ENCODE results near the gene WLS.
"Not testable (repeated sequence)": the region's sequence is repeated elsewhere in the genome, so short reads cannot be mapped to it uniquely, and the experiment has no call there.

WLS gene

DNA sequence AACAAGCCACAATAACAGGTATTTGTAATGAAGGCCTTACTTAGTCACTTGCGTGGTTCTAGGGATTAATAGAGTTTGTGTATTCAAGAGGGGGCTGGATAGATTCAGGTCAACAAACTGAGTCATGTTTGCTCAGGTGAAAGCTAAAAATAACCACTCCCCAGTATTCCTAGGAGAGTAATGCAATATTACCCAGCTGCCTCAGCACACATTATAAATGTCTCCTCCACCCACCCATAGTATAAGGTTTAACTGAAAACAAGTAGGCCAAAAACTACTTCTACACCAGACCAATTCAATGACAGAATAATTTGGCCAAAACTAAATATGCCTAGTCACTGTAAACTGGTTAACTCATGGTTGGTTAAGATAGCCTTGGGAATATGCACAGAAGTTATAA, 34.4 kb downstream of the WLS start:
- DNase-seq, result no peak

DNA sequence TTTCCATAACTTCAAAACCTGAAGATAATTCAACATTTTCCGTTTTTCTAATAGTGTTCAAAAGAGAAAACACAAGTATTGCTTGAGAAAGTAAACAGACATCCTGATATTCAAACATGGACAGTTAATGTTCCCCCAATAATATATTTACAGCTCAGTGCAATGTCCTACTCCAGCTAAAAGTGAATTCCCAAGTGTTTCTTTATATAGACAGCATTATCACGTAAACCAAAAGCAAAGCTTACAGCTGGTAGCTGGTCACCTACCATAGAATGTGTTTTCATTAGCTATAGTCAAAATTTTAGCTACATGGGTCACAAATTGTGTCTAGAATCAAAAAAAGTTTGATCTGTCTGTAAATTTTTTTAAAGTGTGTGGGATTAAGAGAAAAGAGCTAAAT, 34.9 kb downstream of the WLS start:
- DNase-seq, result no peak

DNA sequence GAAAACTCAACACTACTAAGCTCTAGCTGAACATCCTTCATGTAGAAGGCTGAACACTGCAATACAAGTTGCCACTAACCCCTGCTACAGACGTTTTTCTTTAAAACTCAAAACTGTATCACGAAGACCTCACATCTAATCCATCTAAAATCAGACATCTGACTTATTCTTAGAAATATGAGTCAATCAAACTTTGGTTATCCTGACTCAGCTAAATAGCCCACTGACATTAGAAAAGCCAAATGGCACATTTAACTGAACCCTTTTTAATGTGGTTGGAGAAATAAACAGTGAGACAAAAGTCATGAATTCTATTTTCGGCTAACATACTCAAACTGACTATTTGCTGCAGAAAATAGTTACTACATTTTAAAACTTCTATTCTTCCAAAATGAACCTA, 35.6 kb downstream of the WLS start:
- no peak for DNase-seq

DNA sequence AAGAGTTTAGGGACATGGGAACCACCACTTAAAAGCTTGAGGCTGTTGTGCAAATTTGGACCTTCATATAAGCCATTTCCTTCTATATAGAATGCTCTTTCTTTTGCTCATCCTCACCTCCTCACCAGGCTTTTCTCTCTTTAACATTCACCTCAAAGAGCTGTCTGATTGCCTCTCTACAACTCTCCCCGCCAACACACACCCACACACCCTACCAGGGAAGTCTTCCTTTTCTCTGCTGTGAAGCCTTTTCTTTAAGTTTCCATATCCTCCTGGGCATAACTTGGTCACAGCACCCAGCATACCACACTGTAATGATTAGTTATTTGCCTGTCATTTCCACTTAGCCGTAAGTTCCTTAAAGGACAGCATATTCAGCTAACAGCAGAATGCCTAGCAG, 40.6 kb downstream of the WLS start:
- DNase-seq, result no peak

DNA sequence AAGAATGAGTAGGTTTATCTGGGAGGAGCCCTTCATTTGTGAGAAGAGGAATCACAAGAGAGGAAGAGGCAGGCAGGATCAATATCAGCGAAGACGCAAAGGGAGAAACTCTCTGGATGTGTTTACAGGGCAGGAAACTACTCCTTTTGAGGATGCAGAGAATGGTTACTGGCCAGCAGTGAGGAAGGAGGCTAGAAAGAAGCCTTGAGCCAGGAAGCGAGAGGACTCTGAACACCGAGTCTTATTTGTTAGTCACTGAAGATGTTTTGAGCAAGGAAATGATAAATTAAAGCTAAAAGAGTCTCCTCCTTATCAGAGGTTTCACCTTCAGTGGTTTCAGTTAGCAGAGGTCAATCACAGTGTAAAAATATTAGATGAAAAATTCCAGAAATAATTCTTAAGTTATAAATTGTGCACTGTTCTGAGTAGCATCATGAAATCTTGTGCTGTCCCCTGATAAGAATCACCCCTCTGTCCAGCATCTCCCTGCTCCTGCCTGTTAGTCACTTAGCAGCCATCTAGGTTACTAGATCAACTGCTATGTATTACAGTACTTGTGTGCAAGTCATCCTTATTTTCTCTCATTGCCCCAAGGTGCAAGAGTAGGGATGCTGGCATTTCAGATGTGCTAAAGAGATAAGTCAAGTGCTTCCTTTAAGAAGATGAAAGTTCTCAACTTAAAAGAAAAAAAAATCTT, 43.5 kb downstream of the WLS start:
- DNase-seq, result no peak

DNA sequence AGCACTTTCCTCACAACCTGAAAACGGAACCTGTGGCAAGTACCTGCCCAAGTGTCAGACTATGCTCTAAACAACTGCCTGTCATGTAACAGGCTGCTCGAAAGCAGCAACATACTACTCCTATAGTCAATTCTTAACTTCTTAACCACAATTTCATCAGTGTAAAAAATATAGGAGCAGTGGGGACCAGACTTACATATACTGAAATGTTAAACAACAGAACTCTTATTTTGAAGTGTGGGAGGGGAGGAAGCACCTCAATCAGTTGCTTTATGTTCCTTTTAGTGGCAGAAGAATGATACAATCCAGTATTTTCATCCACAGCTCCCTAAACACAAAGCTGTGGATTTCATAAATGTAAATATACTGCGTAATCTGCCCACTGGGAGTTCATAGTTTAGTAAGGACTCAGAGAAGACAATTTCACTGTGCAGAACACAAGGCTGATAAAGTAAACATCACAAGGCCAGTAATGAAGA, 44.2 kb downstream of the WLS start:
- DNase-seq, result no peak

DNA sequence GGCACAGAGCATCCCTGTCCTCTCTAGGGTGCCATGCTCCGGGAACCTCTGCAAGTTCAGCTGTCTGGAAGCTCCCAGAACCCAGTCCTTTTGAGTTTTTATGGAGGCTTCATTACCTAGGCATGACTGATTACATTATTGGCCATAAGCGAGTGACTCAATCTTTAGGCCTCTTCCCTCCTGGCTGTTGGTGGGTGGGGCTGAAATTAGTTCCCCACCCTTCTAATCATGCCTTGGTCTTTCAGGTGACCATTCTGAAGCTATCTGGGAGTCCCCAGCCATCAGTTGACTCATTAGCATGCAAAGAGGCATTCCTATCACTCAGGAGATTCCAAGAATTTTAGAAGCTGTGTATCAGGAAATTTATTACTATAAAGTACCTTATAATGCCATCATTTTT, 46.6 kb downstream of the WLS start:
- DNase-seq, result no peak

DNA sequence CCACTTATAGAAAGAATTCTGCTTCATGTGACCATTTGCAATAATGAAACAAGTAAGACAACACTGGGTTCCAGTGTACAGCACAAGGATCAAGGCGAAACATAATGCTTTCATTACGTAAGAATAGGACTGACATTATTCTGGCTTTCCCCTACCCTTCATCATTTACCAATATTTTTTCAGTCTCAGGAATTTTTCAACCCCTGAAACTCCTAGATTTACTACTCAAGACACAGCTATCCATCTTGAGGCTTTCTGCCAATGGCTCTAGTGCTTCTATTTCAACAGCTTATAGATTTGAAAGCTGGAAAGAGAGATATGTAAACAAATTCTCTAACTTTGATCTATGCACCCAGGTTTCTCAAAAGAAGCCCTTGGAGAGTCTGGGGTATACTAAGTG, 48.4 kb downstream of the WLS start:
- no peak for DNase-seq

DNA sequence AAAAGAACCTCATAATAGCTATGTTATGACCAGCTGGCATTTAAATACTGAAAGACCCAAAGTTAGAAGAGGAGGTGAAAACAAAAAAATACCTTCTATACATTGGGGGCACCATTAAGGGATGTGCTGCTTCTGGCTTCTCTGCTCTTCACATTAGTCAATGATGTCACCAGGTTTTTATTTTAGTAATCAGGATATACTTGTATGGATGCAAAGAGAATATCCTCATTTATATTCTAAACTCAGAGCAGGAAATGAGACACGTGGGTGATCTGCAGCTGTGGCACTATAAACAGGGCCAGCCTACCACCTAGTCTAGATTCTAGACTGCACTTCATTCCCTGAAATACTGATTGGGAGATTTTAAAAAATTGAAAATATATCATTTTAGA, 51.2 kb downstream of the WLS start:
- DNase-seq, result no peak

DNA sequence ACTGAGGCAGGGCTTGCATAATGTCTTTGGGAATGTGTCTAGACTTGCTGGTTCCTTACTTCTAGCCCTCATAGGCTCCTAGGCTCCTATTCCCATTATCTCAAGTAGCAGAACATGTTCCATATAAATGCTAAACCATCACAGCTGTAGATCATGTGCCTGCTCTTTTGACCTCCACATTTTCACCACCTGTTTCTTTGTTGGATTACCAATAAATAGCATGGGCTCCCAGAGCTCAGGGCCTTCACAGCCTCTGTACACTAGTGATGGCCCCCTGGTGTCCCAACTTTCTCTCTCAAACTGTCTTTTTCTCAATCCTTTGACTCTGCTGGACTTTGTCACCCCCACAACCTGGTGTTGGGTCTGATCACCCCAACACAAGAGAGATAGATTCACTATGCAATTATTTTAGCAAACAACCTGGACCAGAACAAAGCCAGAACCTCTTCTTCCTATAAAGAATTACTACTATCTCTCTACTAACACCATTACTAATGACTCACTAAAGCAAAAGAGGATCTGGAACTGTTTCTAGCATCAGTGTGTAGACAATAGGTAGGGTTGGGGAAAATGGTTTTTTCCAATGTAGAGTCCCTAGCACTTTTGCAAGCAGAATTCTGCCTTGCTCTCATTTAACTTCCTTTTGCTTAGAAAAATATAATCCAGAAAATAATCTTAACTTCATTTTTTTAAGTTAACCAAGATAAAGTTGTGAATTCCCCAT, 51.7 kb downstream of the WLS start:
- DNase-seq, result no peak

DNA sequence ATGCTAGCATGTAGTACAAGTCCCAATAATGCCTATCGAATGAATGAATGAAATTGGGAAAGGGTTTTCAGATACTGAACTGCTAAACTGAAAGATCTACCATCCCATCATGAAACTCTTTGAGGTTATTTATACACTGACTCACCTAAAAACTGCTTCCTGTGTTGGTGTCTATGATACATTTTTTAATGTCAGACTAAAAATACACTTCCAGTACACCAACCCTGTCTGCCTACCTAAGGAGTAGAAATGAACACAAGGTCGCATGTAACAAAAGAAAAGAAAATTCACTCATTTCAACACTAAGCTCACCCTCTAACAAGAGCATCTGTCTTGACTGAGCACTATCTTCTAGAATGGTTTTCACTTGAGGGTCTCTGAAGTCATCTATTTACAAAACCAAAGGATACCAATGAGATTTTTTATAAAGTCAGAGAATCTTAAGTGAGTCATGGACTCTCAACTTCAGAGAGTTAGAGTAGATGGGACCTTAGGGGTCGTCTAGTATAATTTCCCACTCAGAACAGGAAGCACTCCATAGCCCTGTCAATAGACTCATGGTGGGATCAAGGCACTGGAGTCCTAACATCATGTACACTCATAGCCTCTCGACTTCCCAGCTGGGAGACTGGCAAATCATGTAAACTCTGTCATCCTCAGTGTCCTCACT, 53.4 kb downstream of the WLS start:
- no peak for DNase-seq

DNA sequence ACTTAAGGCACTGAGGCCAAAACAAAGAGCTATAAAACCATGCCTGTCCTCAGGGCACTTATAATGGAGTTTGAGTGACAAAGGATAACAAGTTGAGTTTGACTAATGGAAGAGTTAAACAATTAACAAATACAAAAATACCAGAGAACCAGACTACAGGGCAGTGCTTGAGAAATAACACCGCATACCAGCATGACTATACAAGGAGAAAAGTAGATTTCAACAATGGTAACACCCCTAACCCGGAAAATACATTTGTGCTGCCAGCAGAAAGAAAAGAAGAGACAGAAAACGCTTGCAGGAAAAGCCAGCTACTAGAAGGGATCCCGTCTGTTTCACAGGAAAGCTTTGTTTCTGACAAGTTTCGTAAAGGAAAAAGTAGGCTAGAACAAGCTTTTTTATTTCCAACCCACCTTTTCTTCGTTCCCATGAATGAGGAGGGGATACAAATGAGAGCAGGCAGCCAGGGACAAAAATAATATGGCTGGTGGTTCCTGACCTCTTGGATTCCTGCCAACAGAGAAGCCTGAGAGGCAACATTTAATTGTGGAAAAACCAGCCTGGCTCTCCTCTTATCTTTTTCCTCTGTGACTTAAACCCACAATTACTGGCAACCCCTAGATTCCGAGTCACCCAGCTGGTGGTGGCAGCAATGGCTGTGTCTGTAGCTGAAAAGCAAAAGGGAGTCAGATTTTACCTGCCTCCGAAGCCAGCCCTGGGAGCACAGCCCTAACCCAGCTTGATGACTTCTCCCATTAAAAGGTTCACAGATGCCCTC, 56.5 kb downstream of the WLS start:
- DNase-seq, result peak; percentile 23

DNA sequence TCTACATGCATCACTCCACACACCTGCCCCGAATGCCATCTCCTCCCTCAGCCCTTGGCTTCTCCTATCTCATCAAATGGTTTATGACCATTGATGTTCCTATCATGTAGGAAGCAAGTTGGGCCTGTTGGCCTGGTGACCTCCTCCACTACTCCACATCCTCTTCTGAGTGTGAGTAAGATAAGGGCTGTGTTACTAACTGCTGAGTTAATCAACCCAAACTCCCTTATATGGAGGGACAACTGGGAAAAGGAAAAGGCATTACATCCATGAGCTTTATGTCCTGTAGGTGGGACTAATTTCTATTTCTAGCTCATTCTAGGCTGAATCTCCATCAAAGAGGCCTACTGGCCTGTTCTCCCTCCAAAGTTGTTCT, 57.6 kb downstream of the WLS start:
- no peak for DNase-seq

DNA sequence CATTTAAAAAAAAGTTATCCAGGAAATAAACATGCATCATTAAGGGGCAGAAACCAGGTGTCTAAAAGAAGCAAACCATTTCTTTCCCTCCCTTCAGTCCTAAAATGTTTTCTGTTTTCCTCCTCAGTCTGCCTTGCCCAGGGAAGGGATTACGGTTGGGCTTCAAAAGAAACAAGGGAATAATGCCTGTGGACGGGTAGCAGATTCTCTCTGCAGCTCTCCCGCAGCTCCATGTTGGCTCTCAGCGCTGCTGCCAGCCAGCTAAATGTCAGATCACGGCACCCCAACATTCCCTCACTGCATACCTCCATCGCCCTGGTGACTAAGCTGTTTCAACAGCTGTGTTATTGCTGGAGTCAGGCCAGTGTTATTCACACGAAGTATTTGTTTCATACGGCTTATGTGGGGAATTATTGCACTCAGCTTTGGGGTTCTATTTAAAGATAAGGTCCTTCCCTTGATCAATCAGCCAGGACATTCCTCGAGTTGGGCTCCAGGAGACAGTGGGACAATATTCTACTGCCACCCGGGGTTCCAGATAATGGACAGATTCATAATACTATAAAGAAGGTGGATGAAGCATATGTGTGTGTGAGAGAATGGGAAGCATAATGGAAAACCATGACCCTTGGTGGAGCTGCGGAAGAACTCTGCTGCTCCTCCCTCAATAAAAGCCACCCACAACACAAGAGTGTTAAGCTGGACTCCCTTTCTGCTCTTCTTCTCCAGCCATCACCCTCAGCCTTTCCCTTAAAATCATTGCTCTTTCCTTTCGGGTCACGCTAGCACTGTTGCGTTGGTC, 58.2 kb downstream of the WLS start:
- peak; percentile 33 for DNase-seq

DNA sequence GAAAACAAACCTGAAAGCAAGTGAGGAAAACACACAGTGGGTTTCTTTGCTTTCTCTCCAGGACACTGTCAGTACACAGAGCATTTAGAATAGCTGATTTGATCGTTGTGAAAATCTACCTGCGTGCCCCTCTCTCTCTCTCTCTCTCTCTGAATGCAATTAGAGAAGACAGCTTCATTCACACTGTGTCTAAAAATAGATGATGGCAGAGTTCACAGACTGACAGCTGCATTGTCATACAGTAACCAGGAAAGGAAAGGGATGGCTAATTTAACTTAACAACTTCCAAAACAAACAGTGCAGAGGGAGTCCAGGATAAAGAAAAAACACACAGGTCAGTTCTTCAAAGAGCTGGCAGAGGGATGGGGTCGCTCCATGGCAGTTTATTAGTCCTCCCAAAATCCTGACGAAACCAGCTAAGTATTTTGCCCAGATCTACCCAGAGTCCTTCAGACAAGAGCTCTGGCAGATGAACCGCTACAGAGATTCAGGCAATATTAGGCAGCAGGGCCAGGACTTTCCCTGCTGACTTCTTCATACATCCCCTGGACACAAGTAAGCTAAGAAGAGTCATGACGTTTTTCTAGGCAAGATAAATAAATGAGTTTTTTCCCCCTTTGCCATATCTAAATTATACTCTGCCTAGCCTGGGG, 58.9 kb downstream of the WLS start:
- no peak for DNase-seq

DNA sequence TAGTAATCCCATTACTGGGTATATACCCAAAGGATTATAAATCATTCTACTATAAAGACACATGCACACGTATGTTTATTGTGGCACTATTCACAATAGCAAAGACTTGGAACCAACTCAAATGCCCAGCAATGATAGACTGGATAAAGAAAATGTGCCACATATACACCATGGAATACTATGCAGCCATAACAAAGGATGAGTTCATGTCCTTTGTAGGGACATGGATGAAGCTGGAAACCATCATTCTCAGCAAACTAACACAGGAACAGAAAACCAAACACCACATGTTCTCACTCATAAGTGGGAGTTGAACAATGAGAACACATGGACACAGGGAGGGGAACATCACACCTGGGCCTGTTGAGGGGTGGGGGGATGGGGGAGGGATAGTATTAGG, 60.5 kb downstream of the WLS start:
- DNase-seq, result not testable (repeated sequence)

DNA sequence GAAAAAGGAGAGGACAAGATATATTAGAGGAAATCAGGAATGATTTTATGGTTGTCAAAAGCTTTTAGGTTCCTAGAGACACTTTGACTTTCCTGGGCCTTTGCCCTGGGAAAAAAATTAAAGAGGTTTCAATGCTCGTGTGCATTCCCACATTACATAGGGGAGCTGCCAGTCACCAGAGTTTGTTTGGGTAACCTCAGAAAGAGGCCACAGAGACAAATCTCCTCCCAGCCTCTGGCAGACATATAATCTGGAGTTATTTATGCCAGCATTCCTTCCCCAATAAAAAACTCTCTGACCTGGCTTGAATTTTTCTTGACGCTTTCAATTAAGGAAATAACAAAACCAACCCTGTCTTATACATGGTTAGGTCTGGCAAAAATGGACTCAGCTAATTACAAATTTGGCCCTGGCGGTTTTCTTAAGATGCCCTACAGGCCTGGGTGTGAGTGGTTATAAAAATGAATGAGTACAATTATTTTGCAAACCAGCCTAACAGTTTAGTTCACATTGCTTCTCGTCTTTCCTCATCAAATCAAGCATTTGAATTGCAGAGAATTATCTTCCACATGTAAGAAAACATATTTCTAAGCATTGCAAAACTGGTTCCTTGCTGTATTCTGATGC, 63.7 kb downstream of the WLS start:
- no peak for DNase-seq

DNA sequence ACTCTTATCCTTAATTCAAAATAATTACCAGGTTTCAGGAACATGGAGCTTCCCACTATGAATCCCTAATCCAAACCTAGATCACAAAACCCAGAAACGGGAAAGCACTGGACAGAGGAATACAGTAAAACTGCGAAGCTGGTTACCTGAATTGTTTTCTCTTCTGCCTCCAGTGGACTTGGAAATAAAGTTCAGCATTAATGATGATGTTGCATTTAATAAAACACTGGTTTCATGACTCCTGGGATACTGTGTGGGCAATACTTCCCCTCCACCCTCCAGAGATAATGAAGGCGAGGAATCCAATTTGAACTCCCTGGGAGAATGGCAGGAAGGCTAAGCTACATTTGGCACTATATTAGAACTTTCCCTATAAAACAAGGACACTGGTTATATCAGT, 65.1 kb downstream of the WLS start:
- DNase-seq, result no peak

DNA sequence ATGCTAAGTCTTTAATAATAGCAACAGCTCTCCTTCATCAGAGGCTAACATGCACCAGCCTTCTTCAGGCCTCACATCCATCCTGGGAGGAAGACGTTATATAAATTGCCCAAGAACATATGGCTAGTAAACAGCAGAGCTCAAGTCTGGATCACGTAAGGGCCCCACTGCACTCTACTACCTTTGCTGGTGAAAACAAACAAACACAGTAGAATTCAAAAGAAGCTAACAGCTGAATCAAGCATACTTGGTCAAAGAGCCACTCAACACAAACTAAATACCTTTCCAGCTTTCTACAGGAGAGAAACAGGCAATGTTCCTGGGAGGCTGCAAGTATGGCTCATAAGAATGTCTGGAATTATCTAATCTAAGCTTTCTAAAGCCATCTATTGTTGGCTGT, 66.0 kb downstream of the WLS start:
- no peak for DNase-seq

DNA sequence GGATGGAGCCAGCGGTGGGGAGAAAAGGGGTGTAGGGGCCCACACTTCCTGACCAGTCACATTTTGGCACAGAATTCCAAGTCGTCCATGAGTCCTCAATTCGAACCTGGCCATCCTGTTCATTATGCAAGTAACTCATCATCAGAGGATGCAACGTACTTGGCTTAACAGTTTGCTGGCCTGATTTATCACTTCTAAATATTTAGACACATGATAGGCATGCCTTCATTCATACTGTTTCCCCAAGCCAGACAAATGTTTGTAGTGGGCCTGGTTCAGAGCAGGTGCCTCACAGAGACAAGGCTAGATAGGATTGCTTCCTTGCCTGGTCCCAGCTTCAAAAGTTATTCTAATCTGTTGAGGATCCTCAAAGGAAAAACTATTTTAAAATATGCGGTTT, 66.7 kb downstream of the WLS start:
- no peak for DNase-seq

DNA sequence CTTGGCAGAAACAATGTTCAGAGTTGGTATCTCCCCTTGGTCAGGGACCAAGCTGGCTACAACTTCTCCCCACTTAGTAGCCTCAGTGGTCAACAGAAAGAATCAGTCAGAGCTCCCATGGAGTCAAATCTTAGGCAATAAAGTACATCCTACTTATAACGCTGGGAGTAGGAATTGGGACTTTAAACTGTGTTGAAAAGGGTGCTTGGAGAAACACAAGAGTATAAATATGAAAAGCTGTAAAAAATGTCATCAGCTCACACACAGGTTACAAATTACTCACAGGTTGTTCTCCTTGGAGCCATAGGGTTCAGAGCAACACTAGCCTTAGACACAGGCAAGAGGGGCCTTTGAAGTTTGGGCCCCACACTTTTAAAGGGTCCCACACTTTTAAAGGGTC, 67.4 kb downstream of the WLS start:
- no peak for DNase-seq

DNA sequence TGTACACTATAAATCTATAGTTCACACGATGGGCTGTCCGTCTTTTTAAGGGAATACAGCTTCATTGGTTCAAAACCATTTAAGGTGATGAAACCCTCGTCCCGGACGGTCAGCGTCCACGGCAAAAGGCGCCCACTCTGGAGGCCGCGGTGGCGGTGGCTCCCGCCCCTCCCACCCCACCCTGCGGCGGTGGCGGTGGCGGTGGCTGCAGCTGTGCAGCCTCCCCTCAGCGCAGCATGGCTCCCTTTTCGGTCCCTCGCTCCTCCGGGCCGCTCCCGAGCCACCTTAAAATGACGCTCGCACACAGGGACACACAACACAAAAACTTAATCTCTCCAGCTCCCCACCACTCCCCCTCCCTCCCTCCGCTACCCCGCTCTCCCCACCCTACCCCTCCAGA, 69.1 kb downstream of the WLS start:
- no peak for DNase-seq
